GM19438 (cell line): Measurements from ENCODE around the gene SPIRE1.

Experiments used
- ATAC-seq: cut with Tn5 transposase; IDR thresholded peaks from one replicate; pipeline ENCODE4 v1.9.1; 2021; ENCODE audit warnings: low read depth; ENCODE audit not compliant: unreplicated experiment

The SPIRE1 gene

GRCh38 chr18:12456441-12456840 lies 201.5 kb downstream of the SPIRE1 start:
- no peak for ATAC-seq

- no peak for ATAC-seq
Observed at GRCh38 chr18:12455496-12455895, 202.4 kb downstream of the SPIRE1 start.

DNA sequence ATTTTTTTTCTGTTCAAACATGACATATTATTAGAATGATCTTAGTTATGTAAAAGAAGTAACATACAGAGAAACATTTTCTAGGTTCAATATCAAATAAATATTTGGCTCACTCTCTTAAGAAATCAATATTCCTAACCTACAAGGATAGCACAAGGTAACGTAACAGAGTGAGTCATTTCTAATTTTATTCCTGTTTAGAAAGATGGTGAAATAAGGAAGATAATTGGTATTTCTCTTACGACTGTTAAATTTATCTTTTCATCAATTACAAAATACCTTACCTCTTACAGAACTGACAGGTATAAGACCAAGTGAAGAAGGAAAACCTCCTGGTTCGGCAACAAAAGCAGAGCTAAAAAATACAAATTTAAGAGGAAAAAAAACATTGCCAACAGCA lies 205.1 kb downstream of the SPIRE1 start:
- ATAC-seq = no peak

DNA sequence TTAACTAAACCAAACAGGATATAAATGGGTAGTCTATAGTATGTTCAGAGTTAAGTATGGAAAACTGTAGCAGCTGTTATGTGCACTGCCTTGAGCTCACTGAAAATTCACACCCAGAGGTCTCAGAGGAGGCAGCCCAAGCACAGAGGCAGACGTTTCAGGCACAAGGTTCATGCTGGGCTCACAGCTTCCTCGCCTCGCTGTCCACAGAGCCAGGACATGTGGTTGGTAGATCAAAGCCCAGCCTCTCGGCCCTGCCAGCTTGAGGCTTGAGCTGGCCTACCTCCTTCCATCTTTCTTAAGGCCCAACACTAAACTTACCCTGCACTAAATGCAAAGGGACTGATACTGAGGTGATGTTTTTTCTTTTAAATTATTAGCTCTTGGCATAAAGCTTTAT lies 206.5 kb downstream of the SPIRE1 start:
- ATAC-seq = no peak

DNA sequence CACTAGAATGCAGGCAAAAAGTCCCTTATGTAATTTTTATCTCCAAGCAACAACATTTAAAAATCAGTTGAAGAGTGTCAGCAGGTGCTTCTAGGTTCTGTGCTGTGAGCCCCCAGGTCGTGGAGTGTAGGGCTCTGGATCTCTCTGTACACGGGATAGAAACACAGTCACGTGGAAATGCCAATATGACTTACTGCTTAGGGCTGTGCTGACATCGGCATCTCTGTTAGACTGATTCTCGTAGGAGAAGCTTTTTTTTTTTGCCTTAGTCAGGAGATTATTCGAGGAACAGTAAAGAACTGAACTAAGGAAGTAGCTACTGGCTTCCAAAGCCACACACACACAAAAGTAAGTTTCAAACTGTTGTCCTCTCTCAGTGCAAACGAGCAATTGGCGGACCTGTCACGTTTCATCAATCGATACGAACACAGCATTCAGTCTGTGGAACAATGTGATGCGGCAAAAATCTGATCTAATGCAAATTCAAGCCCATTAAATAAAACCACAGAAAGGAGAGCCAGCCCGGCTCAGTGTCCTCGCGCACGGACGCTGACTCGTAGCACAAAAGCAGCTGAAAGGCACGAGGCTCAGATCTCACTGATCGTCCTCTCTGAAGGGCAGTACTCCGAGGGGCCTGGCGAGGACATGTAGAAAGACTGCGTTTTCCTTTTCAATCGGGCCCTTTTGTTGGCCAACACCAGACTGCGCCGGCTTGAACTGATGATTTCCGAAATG lies 208.7 kb downstream of the SPIRE1 start:
- ATAC-seq = no peak

- ATAC-seq = no peak
Observed at GRCh38 chr18:12445554-12445953, 212.4 kb downstream of the SPIRE1 start.

DNA sequence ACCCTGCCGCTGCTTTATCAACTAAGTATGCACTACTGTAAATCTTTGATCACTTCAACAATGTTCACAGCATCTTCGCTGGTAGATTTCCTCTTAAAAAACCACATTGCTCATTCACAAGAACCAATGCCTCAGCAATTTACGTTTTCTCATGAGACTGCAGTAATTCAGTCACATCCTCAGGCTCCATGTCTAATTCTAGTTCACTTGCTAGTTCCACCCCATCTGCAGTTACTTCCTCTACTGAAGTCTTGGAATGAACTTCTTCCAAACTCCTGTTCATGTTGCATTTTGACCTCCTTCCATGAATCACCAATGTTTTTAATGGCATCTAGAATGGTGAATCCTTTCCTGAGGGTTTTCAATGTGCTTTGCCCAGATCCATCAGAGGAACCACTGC lies 214.4 kb downstream of the SPIRE1 start:
- no peak for ATAC-seq

GRCh38 chr18:12442946-12443345 lies 215.0 kb downstream of the SPIRE1 start:
- no peak for ATAC-seq

DNA sequence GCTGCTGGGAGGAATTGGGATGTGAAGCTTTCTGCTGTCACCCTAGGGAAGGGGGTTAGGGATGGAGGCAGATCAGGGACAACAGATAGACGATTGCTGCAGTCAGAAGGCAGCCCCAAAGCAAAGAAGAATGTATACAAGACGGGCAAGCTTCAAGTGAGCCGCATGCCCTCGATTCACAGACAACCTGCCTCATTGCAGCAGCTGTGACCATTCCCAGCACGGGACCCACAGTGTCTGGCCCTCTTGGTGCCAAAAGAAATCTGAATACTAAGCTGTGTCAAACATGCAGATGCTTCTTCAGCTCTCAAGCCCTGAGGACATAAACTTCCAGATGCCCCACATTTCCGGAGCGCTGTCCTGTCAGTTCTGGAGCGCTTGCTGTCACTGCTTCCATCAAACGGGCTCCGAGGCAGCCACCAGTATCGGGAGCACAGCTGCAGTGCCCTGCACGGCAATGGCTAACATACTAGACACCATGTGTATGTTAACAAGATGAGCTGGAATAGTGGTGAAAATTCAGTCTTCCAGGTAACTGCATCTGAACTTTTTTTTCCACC lies 216.4 kb downstream of the SPIRE1 start:
- no peak for ATAC-seq

GRCh38 chr18:12438257-12438656 lies 219.7 kb downstream of the SPIRE1 start:
- ATAC-seq = no peak

DNA sequence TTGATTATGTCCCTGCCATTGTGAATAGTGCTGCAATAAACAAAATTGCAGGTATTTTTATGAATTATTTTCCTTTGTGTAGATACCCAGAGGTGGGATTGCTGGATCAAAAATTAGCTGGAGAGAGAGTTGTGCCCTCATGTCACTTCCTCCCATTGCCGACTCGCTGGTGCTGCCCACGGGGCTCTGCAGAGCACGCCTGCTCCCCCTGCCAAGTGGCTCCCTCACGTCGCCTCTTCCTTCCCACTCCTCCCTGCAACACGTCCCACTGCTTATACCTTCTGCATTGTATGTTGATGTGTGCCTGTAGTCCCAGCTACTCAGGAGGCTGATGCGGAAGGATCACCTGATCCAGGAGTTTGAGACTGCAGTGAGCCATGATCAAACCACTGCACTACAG lies 222.0 kb downstream of the SPIRE1 start:
- ATAC-seq = no peak

GRCh38 chr18:12434541-12434929 lies 223.4 kb downstream of the SPIRE1 start:
- no peak for ATAC-seq

- no peak for ATAC-seq
Observed at GRCh38 chr18:12433829-12434540, 223.9 kb downstream of the SPIRE1 start.

- ATAC-seq = no peak
Observed at GRCh38 chr18:12432881-12433280, 225.0 kb downstream of the SPIRE1 start.

GRCh38 chr18:12432196-12432595 lies 225.7 kb downstream of the SPIRE1 start:
- no peak for ATAC-seq

DNA sequence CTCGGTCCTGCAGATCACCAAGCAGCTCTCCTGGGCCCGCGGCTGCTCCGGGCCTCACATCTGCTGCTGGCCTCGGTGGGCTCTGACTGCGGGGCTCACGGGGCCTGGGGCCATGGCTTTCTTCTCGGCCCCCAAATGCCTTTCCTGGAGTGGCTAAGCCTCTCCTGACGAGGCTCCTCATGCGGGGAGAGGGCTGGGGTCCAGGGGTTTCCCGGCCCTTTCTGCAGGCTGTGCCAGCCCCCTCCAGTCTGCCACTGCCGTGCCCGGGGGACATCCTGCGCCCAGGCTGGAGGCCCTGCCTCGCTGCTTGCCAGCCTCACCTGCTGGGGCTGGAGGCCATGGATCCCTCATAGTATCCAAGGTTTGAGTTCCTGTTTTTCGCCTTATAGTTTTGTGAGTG lies 226.3 kb downstream of the SPIRE1 start:
- no peak for ATAC-seq

DNA sequence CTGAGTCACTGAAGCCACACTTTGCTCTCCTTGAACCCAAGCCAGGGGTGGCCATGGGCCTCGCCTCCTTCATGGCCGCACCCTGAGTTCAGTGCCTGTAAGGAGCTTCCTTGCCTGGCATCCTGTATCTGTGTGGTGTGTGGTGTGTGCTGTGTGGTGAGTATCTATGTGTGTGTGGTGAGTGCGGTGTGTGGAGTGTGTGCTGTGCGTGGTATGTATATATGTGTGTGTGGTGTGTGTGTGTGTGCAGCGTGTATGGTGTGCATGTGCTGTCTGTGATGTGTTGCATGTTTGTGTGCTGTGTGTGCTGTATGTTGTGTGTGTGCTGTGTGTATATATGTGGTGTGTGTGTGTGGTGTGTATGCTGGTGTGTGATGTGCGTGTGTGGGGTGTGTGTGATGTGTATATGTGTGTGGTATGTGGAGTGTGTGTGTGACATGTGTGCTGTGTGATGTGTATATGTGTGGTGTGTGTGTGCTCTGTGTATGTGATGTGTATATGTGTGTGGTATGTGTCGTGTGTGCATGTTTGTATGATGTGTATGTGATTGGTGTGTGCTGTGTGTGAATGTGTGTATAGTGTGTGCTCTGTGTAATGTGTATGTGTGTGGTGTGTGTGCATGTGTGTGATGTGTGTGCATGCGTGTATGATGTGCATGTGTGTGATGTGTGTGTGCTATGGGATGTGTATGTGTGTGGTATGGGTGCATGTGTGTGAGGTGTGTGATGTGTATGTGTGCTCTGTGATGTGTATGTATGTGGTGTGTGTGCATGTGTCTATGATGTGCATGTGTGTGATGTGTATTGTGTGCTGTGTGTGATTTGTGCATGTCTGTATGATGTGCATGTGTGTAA lies 227.5 kb downstream of the SPIRE1 start:
- no peak for ATAC-seq

DNA sequence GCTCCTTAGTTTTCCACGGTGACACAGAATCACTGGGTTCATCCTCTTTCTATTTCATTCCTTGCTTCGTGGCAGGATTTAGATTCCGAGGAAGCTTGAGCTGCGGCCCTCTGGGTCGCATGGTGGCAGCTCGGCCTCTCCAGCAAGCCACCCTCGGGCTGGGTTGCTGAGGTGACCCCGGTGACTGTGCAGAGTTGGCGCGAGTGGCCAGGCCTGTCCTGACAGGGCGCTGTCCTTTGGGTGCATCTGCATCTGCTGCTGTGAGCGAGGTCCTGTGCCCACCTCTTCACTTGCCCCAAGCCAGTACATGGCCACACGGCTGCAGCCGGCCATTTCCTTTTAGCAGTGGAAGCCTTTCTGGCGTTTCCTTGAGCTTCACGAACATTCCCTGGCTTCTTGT lies 228.4 kb downstream of the SPIRE1 start:
- no peak for ATAC-seq

DNA sequence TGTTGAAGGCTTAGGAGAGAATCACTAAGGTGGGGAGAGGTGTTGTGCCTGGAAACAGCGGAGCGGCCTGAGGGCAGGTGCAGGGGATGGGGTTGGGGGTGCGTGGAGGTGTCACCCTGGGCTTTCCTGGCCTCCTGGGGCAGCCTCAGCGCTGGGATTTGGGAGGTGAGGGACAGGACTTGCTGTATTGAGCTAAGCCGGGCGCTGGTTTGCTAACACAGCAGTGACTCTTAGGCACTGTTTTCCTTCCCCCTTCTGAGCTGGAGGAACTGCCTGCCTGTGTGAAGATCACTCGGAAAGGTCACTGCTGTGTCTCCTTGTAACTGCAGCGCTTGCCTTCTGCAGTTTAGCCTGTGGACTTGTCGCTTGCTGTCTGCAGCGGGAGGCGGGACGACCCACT lies 229.0 kb downstream of the SPIRE1 start:
- no peak for ATAC-seq

DNA sequence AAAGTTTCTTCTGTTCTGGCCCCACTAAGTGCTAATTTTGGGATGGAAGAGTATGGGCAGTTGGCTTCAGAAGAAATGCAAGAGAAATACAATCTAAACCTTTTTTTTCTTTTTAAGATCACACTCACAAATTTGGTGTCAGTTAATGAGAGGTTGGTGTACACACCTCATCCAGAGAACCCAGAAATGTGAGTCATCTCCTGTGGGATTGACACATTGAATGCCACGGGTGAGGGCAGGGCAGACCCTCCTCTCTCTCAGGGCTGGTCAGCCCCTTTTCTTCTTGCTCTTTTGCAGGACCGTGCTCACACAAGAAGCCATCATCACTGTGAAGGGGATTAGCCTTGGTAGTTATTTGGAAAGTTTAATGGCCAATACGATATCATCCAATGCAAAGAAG lies 231.0 kb downstream of the SPIRE1 start:
- no peak for ATAC-seq

- ATAC-seq = no peak
Observed at GRCh38 chr18:12424252-12424651, 233.7 kb downstream of the SPIRE1 start.
